Femur (tissue), 1 donor: Measurements from ENCODE around the gene RNF144A.
A peak's percentile ranks its signal among the peaks of the same experiment; 100 is the strongest.
"Not testable (repeated sequence)": the region's sequence is repeated elsewhere in the genome, so short reads cannot be mapped to it uniquely, and the experiment has no call there.

Source experiments
- DNase-seq: peaks from one replicate; pipeline ENCODE4 v3.0.0-alpha.2; 2017

The RNF144A gene

GRCh38 chr2:6973895-6974545 is 56.8 kb downstream of the RNF144A start:
- DNase-seq, result no peak

GRCh38 chr2:6975988-6976387 is 58.8 kb downstream of the RNF144A start:
- peak; percentile 1 for DNase-seq

GRCh38 chr2:6977113-6977741 is 60.0 kb downstream of the RNF144A start:
- peak; percentile 78 for DNase-seq

DNA sequence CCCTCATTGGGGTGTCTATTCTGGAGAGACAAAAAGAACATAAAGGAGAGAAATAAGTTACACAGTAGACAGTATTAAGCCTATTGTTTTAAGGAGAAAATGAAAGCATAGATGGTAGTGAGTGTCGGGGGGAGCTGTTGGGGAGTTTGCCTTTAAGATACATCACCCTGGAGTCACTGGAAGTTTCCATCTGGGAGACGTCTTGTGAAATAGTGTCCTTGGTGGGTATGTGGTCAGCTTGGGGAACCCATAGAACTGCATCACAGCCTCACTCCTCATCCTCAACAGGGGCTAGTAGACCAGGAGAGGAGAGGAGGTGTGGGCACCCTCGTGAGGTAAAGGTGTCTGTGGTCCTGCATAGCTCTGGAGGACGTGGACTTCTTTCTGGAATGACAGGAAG is 60.6 kb downstream of the RNF144A start:
- peak; percentile 2 for DNase-seq

DNA sequence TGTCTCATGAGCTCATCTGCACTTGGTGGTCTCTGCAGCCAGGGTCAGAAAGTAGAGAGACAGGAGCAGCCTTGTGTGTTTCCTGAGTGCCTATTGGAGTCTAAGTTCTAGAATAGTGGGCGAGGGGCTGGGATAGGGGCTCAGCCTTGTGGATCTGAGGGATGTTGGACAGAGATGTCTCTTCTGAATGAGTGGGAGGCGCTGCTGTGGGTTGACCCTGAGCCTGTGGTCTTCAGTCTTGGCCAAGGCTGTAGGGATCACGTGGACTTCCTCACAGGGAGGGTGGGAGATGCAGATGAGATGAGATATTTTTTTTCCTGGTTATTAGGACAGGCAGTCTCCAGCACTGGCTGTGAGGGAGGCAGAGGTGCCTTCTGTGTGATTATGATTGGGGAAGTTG is 61.8 kb downstream of the RNF144A start:
- DNase-seq, result peak; percentile 7

- DNase-seq, result no peak
These were observed 65.2 kb downstream of the RNF144A start for GRCh38 chr2:6982449-6982848.

DNA sequence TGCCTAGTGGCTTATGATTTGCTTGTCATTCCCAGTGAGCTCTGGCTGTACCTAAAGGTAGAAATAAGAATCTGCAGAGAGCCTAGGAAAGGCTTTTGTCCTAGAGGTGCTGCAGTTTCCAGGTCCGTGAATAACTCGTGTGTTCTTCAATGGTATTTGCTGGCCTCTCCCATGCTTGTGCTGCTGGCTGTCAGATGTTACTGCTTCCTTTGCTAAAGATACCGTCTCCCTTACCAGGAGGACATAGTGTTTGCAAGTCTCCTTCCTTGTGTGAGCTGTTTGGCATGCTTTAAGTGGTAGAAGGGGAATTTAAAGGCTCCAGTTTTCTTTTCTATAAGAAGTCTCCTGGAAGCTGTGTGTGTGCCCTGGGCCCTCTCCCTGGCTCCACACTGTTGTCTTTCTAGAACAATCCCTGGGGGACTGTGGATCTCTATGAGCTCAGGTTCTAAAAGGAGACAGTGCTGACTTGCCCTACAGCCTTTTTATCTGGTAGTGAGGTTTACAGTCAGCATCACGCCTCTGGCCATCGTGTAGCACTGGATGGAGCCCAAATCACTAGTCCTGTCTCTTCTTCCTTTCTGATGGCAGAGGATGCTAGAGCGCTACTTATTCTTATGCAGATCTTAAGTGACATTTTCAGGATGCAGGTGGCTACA is 65.8 kb downstream of the RNF144A start:
- no peak for DNase-seq

DNA sequence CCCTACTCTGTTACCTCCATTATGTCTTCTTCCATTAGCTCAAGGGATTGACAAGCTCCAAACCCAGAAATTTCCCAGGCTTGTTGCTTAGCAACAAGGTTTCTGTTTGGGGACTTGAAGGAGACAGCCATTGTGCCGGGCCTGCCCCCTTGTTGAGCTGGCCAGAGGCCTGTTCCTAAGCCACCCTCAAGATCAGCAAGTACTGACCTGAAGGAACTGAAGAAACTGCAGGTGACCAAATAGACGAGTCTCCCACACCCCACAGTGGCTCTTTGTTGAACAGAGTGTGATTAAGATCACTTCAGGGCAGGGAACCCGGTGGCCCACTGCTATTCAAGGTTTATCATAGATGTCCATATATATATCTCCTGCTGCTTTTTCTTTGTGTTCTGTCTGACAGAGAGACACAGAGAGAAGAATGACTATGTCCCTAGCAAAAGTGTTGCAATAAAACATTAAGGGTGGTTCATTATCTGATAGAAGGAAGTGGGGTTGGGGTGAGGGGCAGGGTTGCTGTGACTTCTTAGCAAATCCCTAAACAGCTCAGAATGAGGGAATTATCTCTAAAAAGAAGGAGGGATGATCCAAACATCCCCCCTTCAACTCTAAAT is 69.2 kb downstream of the RNF144A start:
- DNase-seq, result peak; percentile 35

- peak; percentile 43 for DNase-seq
These were observed 69.7 kb downstream of the RNF144A start for GRCh38 chr2:6986912-6987361.

DNA sequence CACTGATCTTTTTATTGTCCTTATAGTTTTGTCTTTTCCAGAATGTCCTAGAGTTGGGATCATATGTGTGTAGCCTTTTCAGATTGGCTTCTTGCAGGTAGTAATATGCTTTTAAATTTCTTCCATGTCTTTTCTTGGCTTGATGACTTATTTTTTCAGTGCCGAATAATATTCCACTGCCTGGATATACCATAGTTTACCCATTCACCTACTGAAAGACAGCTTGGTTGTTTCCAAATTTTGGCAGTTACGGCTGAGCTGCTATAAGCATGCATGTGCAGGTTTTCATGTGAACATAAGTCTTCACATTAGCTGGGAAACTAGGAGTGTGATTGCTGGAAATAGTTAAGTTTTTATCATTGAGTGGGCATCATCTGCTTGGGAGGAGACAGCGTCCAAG is 73.7 kb downstream of the RNF144A start:
- no peak for DNase-seq

- no peak for DNase-seq
These were observed 75.6 kb downstream of the RNF144A start for GRCh38 chr2:6992794-6993228.

GRCh38 chr2:6993229-6993640 is 76.0 kb downstream of the RNF144A start:
- peak; percentile 30 for DNase-seq

DNA sequence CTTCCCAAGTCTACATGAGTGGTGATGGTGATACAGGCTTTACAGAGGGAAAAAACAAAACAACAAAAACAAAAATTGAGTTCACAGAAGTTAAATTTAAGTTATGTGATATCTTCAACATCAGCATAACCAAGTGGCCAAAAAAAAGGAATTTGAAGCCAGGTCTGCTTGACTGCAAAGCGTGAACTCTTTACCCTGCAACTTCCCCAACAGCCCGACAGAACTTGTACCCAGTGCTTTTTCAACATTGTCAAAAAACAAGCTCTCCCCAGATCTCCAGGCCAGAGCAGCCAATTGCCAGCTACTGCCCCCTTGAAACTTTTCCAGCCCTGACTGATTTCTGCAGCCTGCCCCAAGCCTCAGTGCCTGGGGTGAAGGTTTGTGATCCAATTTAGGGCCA is 76.7 kb downstream of the RNF144A start:
- DNase-seq, result peak; percentile 20

GRCh38 chr2:6994536-6995128 is 77.4 kb downstream of the RNF144A start:
- DNase-seq, result no peak

GRCh38 chr2:6995391-6996097 is 78.3 kb downstream of the RNF144A start:
- DNase-seq, result peak; percentile 20

DNA sequence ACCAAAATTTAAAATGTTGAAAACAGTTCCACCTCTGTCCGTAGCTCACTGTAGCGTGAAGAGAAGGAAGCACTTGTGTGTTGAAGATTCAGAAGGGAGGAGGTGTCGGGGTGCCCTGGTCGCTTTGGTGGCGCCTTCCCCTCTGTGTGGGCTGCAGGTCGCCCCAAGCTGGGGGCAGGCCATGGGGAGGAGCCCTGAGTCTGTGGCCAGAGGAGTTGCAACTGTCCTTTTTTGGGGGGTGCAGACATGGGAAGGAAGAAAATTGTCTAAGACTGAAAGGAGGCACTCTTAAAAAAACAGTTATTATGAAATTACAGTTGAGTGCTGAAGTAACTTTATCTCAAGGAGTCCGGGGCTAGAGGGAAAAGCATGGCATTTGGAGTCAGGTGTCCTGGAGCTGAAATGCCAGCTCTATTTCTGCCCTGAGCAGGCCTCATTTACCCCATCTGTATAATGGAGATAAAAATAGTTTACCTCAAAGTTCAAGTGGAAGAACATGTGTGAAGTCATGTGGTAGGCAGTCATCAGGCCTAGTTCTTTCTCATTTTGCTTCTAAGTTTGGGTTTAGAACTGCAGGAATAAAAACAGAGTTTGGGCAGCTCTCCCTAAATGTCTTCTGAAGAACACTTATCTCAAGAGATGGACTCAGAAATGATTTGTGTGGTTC is 82.1 kb downstream of the RNF144A start:
- DNase-seq, result no peak

DNA sequence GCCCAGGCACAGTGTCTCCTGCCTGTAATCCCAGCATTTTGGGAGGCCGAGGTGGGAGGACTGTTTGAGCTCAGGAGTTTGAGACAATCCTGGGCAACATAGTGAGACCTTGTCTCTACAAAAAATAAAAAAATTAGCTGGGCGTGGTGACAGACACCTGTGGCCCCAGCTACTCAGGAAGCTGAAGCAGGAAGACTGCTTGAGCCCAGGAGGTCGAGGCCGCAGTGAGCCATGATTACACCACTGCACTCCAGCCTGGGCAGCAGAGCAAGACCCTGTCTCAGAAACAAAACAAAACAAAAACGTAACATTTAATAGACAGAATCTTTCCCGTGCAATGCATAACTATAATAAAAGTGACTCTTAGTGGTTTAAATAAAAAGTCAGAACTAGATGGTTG is 84.2 kb downstream of the RNF144A start:
- not testable (repeated sequence) for DNase-seq

- DNase-seq, result no peak
These were observed 86.7 kb downstream of the RNF144A start for GRCh38 chr2:7003895-7004294.

DNA sequence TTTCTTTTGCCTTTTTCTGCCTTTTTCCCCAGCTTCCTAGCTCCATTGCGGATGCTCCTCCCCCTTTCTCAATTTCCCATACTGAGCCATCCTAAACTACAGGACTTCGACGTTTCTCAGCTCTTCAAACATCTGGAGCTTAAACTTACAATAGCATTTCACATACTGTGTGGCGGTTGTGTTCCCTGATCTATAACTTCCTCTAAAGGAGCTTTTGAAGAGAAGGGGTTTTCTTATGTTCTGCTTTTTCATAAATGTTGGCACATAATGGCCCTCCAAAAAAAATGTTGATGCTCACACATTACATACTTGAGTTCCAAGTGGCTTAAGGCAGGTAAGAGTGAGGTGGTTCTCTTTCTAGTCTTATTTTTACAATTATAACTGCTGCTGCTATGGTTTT is 87.4 kb downstream of the RNF144A start:
- DNase-seq, result no peak

DNA sequence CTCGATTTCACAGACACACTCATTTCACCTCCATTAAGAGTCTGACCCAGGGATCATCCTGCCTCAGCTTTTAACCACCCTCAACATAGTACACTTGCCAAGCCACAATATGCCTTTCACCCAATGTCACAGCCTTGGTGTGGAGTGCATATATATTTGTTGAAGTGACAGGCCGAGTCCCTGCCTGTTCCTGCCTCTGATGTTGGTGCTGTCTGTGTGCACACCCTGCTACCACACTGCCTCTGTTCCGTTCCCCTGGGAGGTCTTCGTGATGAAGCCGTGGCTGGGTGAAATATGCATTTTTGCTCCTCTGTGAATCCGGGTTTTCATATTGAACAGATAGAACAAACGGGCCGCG is 90.3 kb downstream of the RNF144A start:
- no peak for DNase-seq

GRCh38 chr2:7007846-7008741 is 90.9 kb downstream of the RNF144A start:
- peak; percentile 88 for DNase-seq
